ENCODE measurements around the gene RAD51AP2. TPM values are rescaled to one million over a fixed set of nuclear protein-coding genes. Genes with fewer than 3 reads are reported as not detected.

The RAD51AP2 gene
- total and polyA plus RNA-seq, 2 of the 13 experiments (the other 11 are each of a cell fraction or from before 2014, with no cell fraction given), result 0.11 to 0.12 TPM

GRCh38 chr2:17540093-17540812 lies 22.0 kb upstream of the RAD51AP2 start, which contains the start of gene VSNL1 (continued):
- TF ChIP-seq, protein P1, sequence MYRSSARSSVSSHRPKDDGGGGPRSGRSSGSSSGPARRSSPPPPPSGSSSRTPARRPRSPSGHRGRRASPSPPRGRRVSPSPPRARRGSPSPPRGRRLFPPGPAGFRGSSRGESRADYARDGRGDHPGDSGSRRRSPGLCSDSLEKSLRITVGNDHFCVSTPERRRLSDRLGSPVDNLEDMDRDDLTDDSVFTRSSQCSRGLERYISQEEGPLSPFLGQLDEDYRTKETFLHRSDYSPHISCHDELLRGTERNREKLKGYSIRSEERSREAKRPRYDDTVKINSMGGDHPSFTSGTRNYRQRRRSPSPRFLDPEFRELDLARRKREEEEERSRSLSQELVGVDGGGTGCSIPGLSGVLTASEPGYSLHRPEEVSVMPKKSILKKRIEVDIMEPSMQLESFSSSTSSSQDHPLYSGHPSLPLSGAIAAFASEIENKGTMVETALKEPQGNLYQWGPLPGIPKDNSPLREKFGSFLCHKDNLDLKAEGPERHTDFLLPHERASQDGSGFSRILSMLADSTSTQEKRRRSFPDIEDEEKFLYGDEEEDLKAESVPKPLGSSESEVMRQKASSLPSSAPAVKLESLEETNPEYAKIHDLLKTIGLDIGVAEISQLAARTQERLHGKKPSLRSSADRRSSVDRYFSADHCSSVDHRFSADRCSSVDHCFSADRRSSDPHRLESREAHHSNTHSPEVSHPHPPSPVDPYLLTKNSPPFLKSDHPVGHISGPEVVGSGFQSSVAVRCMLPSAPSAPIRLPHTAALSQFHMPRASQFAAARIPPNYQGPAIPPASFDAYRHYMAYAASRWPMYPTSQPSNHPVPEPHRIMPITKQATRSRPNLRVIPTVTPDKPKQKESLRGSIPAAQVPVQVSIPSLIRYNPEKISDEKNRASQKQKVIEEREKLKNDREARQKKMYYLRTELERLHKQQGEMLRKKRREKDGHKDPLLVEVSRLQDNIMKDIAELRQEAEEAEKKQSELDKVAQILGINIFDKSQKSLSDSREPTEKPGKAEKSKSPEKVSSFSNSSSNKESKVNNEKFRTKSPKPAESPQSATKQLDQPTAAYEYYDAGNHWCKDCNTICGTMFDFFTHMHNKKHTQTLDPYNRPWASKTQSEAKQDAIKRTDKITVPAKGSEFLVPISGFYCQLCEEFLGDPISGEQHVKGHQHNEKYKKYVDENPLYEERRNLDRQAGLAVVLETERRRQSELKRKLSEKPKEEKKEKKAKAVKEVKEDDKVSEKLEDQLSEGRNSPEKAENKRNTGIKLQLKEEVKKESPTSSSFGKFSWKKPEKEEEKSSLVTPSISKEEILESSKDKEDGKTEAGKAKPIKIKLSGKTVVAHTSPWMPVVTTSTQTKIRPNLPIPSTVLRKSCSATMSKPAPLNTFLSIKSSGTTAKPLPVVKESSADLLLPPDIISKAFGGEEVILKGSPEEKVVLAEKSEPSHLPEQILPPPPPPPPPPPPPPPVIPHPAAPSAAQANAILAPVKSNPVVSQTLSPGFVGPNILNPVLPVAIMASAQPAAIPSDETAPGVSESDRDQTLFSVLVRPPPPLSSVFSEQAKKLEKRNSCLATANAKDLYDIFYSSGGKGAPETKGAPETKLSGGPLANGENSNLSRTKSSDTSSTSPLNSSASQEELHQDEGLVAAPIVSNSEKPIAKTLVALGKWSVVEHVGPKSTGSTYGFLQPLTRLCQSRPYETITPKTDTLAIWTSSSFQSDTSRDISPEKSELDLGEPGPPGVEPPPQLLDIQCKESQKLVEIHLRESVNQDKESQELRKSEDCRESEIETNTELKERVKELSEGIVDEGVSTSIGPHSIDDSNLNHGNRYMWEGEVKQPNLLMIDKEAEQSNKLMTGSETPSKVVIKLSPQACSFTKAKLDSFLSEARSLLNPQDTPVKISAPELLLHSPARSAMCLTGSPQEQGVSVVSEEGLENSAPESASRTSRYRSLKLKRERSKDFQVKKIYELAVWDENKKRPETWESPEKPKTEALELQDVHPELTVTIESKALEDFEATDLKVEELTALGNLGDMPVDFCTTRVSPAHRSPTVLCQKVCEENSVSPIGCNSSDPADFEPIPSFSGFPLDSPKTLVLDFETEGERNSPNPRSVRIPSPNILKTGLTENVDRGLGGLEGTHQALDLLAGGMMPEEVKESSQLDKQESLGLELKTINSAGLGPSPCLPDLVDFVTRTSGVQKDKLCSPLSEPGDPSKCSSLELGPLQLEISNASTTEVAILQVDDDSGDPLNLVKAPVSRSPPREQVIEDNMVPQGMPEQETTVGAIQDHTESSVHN (CRISPR knock-in tag; IDR thresholded peaks at IDR 0.05), result no peak
- TF ChIP-seq ZNF343 (CRISPR knock-in tag; IDR thresholded peaks at IDR 0.05) (0 out of 2 replicates have a peak, but pooled peaks have one; percentile 22), ZNF737 (CRISPR knock-in tag; IDR thresholded peaks at IDR 0.05; ENCODE audit: borderline replicate concordance) (no peak), CBX5 (CRISPR knock-in tag; IDR thresholded peaks at IDR 0.05; ENCODE audit: borderline replicate concordance) (peak; percentile 61), MAX (IDR thresholded peaks at IDR 0.05) (peak; percentile 98), ZNF800 (CRISPR knock-in tag; IDR thresholded peaks at IDR 0.05) (peak; percentile 84; the same call in 1 of the 2 replicates), THAP11 (CRISPR knock-in tag; IDR thresholded peaks at IDR 0.05) (peak; percentile 73), ZMYM2 (CRISPR knock-in tag; IDR thresholded peaks at IDR 0.05) (peak; percentile 84), MIER2 (CRISPR knock-in tag; IDR thresholded peaks at IDR 0.05) (peak; percentile 73), TRAFD1 (CRISPR knock-in tag; IDR thresholded peaks at IDR 0.05; ENCODE audit: borderline replicate concordance) (0 out of 2 replicates have a peak, but pooled peaks have one; percentile 85), ZNF572 (CRISPR knock-in tag; IDR thresholded peaks at IDR 0.05) (peak; percentile 92)
- TF ChIP-seq, protein P2, sequence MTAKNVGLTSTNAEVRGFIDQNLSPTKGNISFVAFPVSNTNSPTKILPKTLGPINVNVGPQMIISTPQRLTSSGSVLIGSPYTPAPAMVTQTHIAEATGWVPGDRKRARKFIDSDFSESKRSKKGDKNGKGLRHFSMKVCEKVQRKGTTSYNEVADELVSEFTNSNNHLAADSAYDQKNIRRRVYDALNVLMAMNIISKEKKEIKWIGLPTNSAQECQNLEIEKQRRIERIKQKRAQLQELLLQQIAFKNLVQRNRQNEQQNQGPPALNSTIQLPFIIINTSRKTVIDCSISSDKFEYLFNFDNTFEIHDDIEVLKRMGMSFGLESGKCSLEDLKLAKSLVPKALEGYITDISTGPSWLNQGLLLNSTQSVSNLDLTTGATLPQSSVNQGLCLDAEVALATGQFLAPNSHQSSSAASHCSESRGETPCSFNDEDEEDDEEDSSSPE (CRISPR knock-in tag; IDR thresholded peaks at IDR 0.05), result peak; percentile 88
- TF ChIP-seq, protein P3, sequence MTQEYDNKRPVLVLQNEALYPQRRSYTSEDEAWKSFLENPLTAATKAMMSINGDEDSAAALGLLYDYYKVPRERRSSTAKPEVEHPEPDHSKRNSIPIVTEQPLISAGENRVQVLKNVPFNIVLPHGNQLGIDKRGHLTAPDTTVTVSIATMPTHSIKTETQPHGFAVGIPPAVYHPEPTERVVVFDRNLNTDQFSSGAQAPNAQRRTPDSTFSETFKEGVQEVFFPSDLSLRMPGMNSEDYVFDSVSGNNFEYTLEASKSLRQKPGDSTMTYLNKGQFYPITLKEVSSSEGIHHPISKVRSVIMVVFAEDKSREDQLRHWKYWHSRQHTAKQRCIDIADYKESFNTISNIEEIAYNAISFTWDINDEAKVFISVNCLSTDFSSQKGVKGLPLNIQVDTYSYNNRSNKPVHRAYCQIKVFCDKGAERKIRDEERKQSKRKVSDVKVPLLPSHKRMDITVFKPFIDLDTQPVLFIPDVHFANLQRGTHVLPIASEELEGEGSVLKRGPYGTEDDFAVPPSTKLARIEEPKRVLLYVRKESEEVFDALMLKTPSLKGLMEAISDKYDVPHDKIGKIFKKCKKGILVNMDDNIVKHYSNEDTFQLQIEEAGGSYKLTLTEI (CRISPR knock-in tag; conservative IDR thresholded peaks at IDR 0.05), result no peak

Measured in HepG2 (cell line).